Stimulated activated CD8-positive, alpha-beta memory T cell treated with anti-CD3 and anti-CD28 coated beads, Interleukin-7, amount 100 ng/mL, for 1 hour (primary cell): ENCODE results near the gene GLI3.

ENCODE experiments used
- DNase-seq, 2 donors: peaks; one replicate each; pipeline ENCODE4 v3.0.0-alpha.2; 2020; ENCODE audit warnings: low read depth in 2 of 2

The GLI3 gene

GRCh38 chr7:42143711-42144600 is 93.1 kb downstream of the GLI3 start:
- no peak for DNase-seq

- DNase-seq: no peak
Measured at GRCh38 chr7:42142089-42142488, 94.9 kb downstream of the GLI3 start.

- DNase-seq: no peak
Measured at GRCh38 chr7:42139751-42140150, 97.3 kb downstream of the GLI3 start.

- DNase-seq: no peak
Measured at GRCh38 chr7:42138691-42139090, 98.3 kb downstream of the GLI3 start.

GRCh38 chr7:42137941-42138340 is 99.1 kb downstream of the GLI3 start:
- no peak for DNase-seq

GRCh38 chr7:42137431-42137830 is 99.6 kb downstream of the GLI3 start:
- no peak for DNase-seq

- DNase-seq: no peak
Measured at GRCh38 chr7:42135728-42136127, 101.3 kb downstream of the GLI3 start.

GRCh38 chr7:42134276-42134876 is 102.6 kb downstream of the GLI3 start:
- no peak for DNase-seq

- DNase-seq: no peak
Measured at GRCh38 chr7:42133321-42133720, 103.7 kb downstream of the GLI3 start.

- DNase-seq: no peak
Measured at GRCh38 chr7:42128703-42129102, 108.3 kb downstream of the GLI3 start.

- no peak for DNase-seq
Measured at GRCh38 chr7:42127232-42127622, 109.8 kb downstream of the GLI3 start.

- DNase-seq: no peak
Measured at GRCh38 chr7:42126475-42127231, 110.4 kb downstream of the GLI3 start.

- DNase-seq: no peak
Measured at GRCh38 chr7:42125321-42125720, 111.7 kb downstream of the GLI3 start.

GRCh38 chr7:42123716-42124115 is 113.3 kb downstream of the GLI3 start:
- no peak for DNase-seq

GRCh38 chr7:42120191-42120590 is 116.8 kb downstream of the GLI3 start:
- DNase-seq: no peak

GRCh38 chr7:42117201-42117600 is 119.8 kb downstream of the GLI3 start:
- no peak for DNase-seq

- no peak for DNase-seq
Measured at GRCh38 chr7:42115795-42116194, 121.2 kb downstream of the GLI3 start.

- DNase-seq: no peak
Measured at GRCh38 chr7:42110333-42110732, 126.7 kb downstream of the GLI3 start.

GRCh38 chr7:42108803-42109528 is 128.0 kb downstream of the GLI3 start:
- no peak for DNase-seq

GRCh38 chr7:42107484-42108240 is 129.3 kb downstream of the GLI3 start:
- no peak for DNase-seq

GRCh38 chr7:42106562-42106961 is 130.4 kb downstream of the GLI3 start:
- DNase-seq: no peak
